WI38 (cell line): ENCODE data around the gene MRGPRF.

Experiments
- H3K4me3 ChIP-seq: 2 replicates; pipeline ENCODE4 v1.5.1; 2011; ENCODE audit warnings: low read depth, mild to moderate bottlenecking, control low read depth, low read length
- TF ChIP-seq, protein P1 (sequence below): IDR thresholded peaks from 2 replicates; pipeline ENCODE4 v1.5.1; 2012; ENCODE audit warnings: low read depth, mild to moderate bottlenecking, control low read depth, low read length

Gene MRGPRF

DNA sequence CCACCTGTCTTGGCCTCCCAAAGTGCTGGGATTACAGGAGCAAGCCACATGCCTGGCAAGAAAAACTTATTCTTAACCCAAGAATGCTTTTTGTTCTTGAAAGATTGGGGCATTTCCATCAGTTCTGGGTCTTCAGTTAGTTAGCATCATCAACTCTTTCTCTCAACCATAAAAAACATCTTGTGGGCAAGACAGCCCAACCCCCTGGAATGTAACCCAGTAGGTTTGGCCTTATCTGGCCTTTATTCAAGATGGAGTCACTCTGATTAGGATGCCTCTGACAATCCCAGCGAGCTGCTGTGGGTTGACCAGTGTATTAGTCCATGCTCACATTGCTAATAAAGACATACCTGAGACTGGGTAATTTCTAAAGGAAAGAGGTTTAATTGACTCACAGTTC lies 26.5 kb upstream of the MRGPRF start:
- H3K4me3 ChIP-seq: no peak overlapping the region
- TF ChIP-seq, protein P1, sequence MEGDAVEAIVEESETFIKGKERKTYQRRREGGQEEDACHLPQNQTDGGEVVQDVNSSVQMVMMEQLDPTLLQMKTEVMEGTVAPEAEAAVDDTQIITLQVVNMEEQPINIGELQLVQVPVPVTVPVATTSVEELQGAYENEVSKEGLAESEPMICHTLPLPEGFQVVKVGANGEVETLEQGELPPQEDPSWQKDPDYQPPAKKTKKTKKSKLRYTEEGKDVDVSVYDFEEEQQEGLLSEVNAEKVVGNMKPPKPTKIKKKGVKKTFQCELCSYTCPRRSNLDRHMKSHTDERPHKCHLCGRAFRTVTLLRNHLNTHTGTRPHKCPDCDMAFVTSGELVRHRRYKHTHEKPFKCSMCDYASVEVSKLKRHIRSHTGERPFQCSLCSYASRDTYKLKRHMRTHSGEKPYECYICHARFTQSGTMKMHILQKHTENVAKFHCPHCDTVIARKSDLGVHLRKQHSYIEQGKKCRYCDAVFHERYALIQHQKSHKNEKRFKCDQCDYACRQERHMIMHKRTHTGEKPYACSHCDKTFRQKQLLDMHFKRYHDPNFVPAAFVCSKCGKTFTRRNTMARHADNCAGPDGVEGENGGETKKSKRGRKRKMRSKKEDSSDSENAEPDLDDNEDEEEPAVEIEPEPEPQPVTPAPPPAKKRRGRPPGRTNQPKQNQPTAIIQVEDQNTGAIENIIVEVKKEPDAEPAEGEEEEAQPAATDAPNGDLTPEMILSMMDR: no peak

DNA sequence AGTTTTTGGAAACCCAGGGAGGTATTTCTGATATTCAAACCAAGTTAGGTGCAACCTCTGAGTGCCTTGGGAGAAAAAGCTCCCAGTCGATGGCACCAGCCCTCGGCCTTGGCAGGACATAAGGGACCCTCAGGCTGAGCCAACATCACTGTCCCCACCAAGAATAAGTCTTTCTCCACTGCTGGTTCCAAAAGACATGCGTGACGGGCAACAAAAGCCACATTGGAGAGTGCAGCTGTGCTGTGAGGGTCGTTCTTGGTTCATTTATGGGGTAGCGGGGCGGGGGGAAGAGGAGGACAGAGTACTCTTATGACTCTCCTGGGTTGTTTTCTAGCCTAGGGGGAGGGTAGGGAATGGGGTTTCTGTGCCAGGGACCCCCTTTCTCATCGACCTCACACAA lies 24.5 kb upstream of the MRGPRF start:
- H3K4me3 ChIP-seq: no peak overlapping the region
- TF ChIP-seq, protein P1: no peak

DNA sequence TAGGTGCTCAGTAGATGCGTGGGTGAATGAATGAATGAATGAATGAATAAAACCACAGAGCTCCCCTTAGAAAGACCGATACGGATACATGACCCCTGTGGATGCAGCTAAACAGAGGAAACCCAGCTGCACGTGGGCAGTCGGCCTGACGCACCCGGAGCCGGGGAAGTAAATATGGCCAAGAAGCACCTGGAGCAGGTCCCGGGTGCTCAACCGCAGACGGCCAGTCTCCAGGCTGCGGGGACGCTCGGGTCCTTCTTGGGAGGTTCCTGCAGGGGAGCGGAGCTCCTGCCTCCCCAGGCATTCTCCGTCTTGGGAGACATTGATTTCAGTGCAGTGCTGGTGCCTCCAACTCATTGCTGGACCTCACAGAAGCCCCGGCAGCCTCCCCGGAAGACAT lies 24.0 kb upstream of the MRGPRF start:
- no peak overlapping the region for H3K4me3 ChIP-seq
- TF ChIP-seq, protein P1: no peak

DNA sequence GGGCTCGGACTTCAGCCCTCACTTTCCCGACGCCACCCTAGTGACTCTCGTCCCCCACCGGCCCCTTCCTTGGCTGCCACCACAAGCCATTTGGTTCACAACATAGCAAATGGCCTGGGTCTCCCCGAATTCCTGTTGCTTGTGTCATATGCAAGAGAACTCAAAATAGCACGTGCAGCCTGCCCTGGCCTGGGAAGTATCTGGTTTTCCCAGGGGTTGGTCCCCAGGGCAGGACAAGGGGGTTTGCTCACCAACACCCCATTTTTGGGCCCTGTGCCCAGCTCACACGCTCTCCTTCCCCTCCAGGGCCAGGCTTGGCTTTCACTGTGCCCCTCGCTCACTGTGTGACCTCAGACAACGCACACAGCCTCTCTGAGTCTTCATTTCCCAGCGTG lies 22.9 kb upstream of the MRGPRF start:
- TF ChIP-seq, protein P1: no peak
- H3K4me3 ChIP-seq: no peak overlapping the region

DNA sequence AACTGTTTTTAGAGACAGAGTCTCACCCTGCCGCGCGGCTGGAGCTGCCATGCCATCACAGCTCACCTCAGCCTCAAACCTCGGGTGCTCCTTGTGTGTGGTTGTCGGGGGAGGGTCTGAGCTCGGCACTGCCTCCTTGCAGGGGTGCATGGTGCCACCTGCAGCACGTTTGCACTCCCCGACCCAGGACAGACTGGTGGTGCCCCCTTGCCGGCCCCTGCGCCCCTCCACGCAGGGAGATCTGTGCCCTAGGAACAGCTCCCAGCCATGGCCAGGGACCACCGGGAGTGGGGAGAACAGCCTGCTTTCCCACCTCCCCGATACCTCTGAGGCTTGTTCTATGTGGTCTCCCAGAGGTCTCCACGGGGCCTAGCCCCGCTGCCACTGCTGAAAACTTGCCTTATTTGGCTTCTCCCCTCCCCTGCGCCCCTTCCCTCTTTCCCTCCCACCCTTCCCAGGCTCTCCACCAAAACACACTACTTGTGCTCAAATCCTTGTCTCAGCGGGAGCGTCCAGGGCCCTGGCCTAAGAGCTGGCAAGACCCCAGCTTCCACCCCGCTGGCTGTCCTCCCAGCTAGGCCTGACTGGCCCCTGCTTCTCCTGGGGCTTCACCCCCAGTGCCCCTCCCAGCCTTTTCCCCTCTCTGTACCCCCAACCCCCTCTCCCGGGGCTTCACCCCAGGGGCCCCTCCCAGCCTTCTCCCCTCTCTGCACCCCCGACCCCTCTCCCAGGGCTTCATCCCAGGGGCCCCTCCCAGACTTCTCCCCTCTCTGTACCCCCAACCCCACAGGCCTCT lies 22.3 kb upstream of the MRGPRF start:
- TF ChIP-seq, protein P1: no peak
- no peak overlapping the region for H3K4me3 ChIP-seq

DNA sequence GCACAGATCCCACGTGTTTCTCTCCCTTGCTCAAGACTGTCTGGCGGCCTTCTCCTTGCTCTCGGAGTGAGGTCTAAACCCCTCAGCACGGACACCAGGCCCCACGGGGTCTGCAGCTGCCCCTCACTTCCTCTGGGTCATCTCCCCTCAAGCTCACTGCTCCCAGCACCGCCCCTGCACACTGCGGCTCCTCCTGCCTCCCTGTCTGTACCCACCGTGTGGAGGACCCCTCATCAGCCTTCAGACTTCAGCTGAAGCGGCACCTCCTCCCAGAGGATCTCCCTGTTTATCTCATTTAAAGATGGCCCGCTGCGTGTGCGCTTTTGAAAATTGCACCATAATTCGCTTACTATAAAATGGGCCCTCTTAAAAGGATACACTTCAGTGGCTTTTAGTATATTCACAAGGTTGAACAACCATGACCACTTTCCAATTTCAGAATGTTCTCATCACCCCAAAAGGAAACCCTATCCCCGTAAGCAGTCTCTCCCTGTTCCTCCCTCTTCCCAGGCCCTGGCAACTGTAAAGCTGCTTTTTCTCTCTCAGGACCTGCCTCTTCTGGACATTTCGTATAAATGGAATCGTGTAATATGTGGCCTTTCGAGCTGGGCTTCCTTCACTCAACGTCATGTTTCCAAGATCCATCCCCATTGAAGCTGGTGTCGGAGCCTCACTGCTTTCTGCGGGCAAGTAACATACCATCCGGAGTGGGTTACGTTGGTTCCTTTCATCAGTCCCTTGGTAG lies 21.2 kb upstream of the MRGPRF start:
- H3K4me3 ChIP-seq: no peak overlapping the region
- TF ChIP-seq, protein P1: no peak

DNA sequence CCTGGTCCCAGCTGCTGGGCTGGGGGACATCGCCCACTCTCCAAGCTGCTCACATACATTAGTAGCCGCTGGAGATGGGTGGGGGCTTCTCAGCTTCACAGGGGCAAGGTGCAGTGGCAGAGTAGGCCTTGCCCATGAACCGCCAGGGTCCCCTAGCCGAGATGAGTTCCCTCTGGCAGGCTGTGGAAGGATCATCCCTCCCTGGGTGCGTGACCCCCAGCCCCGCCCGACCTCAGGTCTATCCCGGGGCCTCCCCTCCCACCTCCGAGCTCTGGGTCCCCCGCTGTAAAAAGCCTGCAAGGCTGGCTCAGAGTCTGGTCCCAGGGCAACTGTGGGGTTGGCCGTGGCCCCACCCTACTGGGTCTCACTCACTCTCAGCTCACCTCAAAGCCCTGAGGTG lies 20.4 kb upstream of the MRGPRF start:
- TF ChIP-seq, protein P1: no peak
- no peak overlapping the region for H3K4me3 ChIP-seq
